OCI-LY7 (cell line): Measurements from ENCODE around the gene POM121L2. TPM values are rescaled to one million over a fixed set of nuclear protein-coding genes. Genes with fewer than 3 reads are reported as not detected.

ENCODE experiments used
- BruUV-seq: library from RNA; stranded (reverse); fragments of 400-500 nt; replicated peaks from 2 replicates; lab custom pipeline; 2021; lab: Mats Ljungman, UMichigan
- CTCF ChIA-PET: fragments of 300-600 bp; sonication (Branson Sonifier 250); formaldehyde crosslinking; loops from one replicate; lab custom pipeline; 2022; ENCODE audit warnings: antibody characterized with exemption; ENCODE audit not compliant: unreplicated experiment; lab: Charles Lee
- POLR2A ChIA-PET: fragments of 300-600 bp; sonication (Branson Sonifier 250); formaldehyde crosslinking; loops from one replicate; lab custom pipeline; 2022; ENCODE audit warnings: antibody characterized with exemption; lab: Charles Lee
- DNase-seq: peaks from one replicate; pipeline ENCODE4 v3.0.0-alpha.2; 2015; ENCODE audit warnings: low spot score
- H2AFZ ChIP-seq: fragments of 200-600 bp; sonication (generic), shearing (Covaris generic); 2 replicates; pipeline ENCODE4 v1.6.1; 2014; ENCODE audit warnings: mild to moderate bottlenecking, antibody characterized with exemption, low read length, moderate library complexity
- H3K27ac ChIP-seq: fragments of 200-600 bp; sonication (generic); 2 replicates; pipeline ENCODE4 v1.5.1; 2014; ENCODE audit warnings: mixed run types, low read depth, mild to moderate bottlenecking, moderate library complexity, low read length, inconsistent platforms; ENCODE audit not compliant: poor library complexity, severe bottlenecking
- H3K36me3 ChIP-seq: fragments of 200-600 bp; sonication (generic); 2 replicates; pipeline ENCODE4 v1.6.1; 2014; ENCODE audit warnings: mild to moderate bottlenecking, antibody characterized with exemption, low read length, moderate library complexity, mixed read lengths; ENCODE audit not compliant: insufficient read depth
- H3K4me1 ChIP-seq: fragments of 200-600 bp; sonication (generic); 2 replicates; pipeline ENCODE4 v1.5.1; 2014; ENCODE audit warnings: mild to moderate bottlenecking, low read length; ENCODE audit not compliant: insufficient read depth, poor library complexity, severe bottlenecking
- H3K4me2 ChIP-seq: fragments of 200-600 bp; sonication (generic); 2 replicates; pipeline ENCODE4 v1.6.1; 2014; ENCODE audit warnings: mild to moderate bottlenecking, low read length
- H3K4me3 ChIP-seq: fragments of 200-600 bp; sonication (generic); 2 replicates; pipeline ENCODE4 v1.5.1; 2014; ENCODE audit warnings: mild to moderate bottlenecking, low read depth, low read length; ENCODE audit not compliant: poor library complexity, severe bottlenecking
- H3K79me2 ChIP-seq: fragments of 200-600 bp; sonication (generic); 2 replicates; pipeline ENCODE4 v1.6.1; 2016; ENCODE audit warnings: low read depth, mild to moderate bottlenecking, low read length, moderate library complexity, mixed read lengths; ENCODE audit not compliant: insufficient read depth
- H3K9me2 ChIP-seq: fragments of 200-600 bp; sonication (generic); 2 replicates; pipeline ENCODE4 v1.6.1; 2016; ENCODE audit warnings: mild to moderate bottlenecking, low read length, mixed read lengths; ENCODE audit not compliant: insufficient read depth
- H3K9me3 ChIP-seq: fragments of 200-600 bp; sonication (generic); 2 replicates; pipeline ENCODE4 v1.6.1; 2014; ENCODE audit warnings: mild to moderate bottlenecking, mixed run types, low read length, mixed read lengths
- H4K20me1 ChIP-seq: fragments of 200-600 bp; sonication (generic); 2 replicates; pipeline ENCODE4 v1.6.1; 2014; ENCODE audit warnings: mild to moderate bottlenecking, antibody characterized with exemption, low read length, moderate library complexity, mixed read lengths; ENCODE audit not compliant: insufficient read depth
- CTCF ChIP-seq: fragments of 200-600 bp; sonication (generic); conservative IDR thresholded peaks from 2 replicates; pipeline ENCODE4 v1.5.1; 2014; ENCODE audit warnings: mild to moderate bottlenecking, antibody characterized with exemption, low read length, moderate library complexity, mixed read lengths
- EZH2phosphoT487 ChIP-seq: fragments of 200-600 bp; sonication (generic); IDR thresholded peaks from 2 replicates; pipeline ENCODE4 v1.6.1; 2018; ENCODE audit warnings: low read depth, borderline replicate concordance, mild to moderate bottlenecking, mixed run types, antibody characterized with exemption, low read length, moderate library complexity, mixed read lengths
- intact Hi-C: fragments of 100-400 bp; cut with micrococcal nuclease; formaldehyde crosslinking; loops from one replicate; pipeline ENCODE4 v1.10.0; 2022; ENCODE audit not compliant: unreplicated experiment
- total RNA-seq, 2 experiments: library from RNA; depleted of rRNA in 1 of 2; stranded (reverse); fragments of >200 nt in 1 of 2; shearing (Covaris generic) in 1 of 2; gene quantifications; 2 replicates each; pipeline ENCODE4 v1.2.3, GENCODE V29; 2014 to 2022

The POM121L2 gene
- total RNA-seq, 2 experiments from 2014 or later = not detected

- no peaks in the 10 kb centered on the region for H3K9me3 ChIP-seq
- H3K4me1 ChIP-seq = no peaks in the 10 kb centered on the region
- intact Hi-C loops = no loop called here
- H3K4me2 ChIP-seq = no peak overlapping the region
- no peaks in the 10 kb centered on the region for H3K79me2 ChIP-seq
- POLR2A ChIA-PET = no interaction called here
- no peak overlapping the region for H2AFZ ChIP-seq
- H3K4me3 ChIP-seq = no peak overlapping the region
- no peaks in the 10 kb centered on the region for H3K9me2 ChIP-seq
- no peaks in the 10 kb centered on the region for H4K20me1 ChIP-seq
- no peak for DNase-seq
- H3K27ac ChIP-seq = no peak overlapping the region
- no TSS peak for BruUV-seq
- CTCF ChIA-PET = no interaction called here
- H3K36me3 ChIP-seq = no peaks in the 10 kb centered on the region
- no peak for TF ChIP-seq EZH2phosphoT487
- no peak for TF ChIP-seq CTCF
Observed at GRCh38 chr6:27318973-27319372, 6.9 kb upstream of the POM121L2 start.

DNA sequence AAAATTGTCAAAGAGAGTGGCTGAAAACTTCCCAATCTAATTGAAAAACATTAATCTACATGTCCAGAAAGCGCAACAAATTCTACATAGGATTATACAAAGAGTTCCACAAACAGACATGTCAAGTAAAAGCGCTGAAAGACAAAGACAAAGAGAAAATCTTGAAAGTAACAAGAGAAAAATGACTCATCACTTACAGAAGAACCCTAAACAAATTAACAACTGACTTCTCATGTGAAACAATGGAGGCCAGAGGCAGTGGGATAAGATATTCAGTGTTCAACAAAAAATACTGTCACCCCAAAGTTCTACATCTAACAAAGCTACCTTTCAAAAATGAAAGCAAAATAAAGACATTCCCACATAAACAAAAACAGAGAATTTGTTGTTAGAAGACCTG is 2.0 kb upstream of the POM121L2 start:
- no peaks in the 10 kb centered on the region for H3K9me2 ChIP-seq
- intact Hi-C loops = loop anchor here (5.0 kb wide), 2 partner anchors 152 to 203 kb away; no protein-coding TSS in a partner anchor
- no peaks in the 10 kb centered on the region for H4K20me1 ChIP-seq
- no peaks in the 10 kb centered on the region for H3K36me3 ChIP-seq
- no peak overlapping the region for H2AFZ ChIP-seq
- H3K27ac ChIP-seq = no peak overlapping the region
- ChIA-PET CTCF (no interaction called here), POLR2A (interaction anchor here (0.6 kb wide), 1 partner anchor 1688 kb away, joined by 4 read pairs; no protein-coding TSS in a partner anchor)
- no peak for DNase-seq
- TF ChIP-seq EZH2phosphoT487 = no peak
- no peak for TF ChIP-seq CTCF
- H3K4me2 ChIP-seq = no peak overlapping the region
- no TSS peak for BruUV-seq
- H3K79me2 ChIP-seq = no peaks in the 10 kb centered on the region
- no peaks in the 10 kb centered on the region for H3K4me1 ChIP-seq
- no peak overlapping the region for H3K4me3 ChIP-seq
- no peaks in the 10 kb centered on the region for H3K9me3 ChIP-seq

DNA sequence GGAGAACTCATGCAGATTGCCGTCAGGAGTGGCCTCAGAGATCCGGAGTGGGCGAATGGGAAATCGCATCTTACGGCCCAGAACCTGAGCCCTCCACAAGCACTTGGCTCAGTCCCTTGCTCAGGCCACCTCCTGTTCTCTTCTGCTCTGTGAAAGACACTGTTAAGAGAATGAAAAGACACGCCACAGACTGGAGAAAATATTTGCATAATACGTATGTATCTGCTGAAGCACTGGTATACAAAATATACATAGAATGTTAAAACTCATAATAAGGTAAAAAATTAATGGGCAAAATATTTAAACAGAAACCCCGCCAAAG is 838 bp upstream of the POM121L2 start:
- H3K9me2 ChIP-seq = no peaks in the 10 kb centered on the region
- H3K4me2 ChIP-seq = peak overlapping the region; percentile 58
- intact Hi-C loops = loop anchor here (1.0 to 5.0 kb wide), 4 partner anchors 151 to 439 kb away; no protein-coding TSS in a partner anchor
- no peaks in the 10 kb centered on the region for H3K79me2 ChIP-seq
- no peak overlapping the region; the same call in 1 of the 2 replicates for H2AFZ ChIP-seq
- H4K20me1 ChIP-seq = no peaks in the 10 kb centered on the region
- BruUV-seq = no TSS peak
- ChIA-PET CTCF (no interaction called here), POLR2A (interaction anchor here (0.7 to 1.0 kb wide), 3 partner anchors 9 to 207 kb away, joined by 3 read pairs; no protein-coding TSS in a partner anchor)
- no peak for DNase-seq
- H3K4me3 ChIP-seq = peak overlapping the region; percentile 62
- no peaks in the 10 kb centered on the region for H3K36me3 ChIP-seq
- H3K9me3 ChIP-seq = no peaks in the 10 kb centered on the region
- no peak overlapping the region for H3K27ac ChIP-seq
- TF ChIP-seq CTCF (peak; percentile 41; the same call in 1 of the 2 replicates), EZH2phosphoT487 (no peak)
- H3K4me1 ChIP-seq = no peaks in the 10 kb centered on the region
